Colonic mucosa (tissue), 4 donors: ENCODE results near the gene MNAT1. TPM values are rescaled to one million over a fixed set of nuclear protein-coding genes. Genes with fewer than 3 reads are reported as not detected.

Experiments used
- DNase-seq: peaks from one replicate; pipeline ENCODE4 v3.0.0-alpha.2; 2020
- H3K27ac ChIP-seq: fragments of 200-600 bp; one replicate; pipeline ENCODE4 v1.8.0; 2021
- H3K27me3 ChIP-seq: fragments of 200-600 bp; one replicate; pipeline ENCODE4 v1.8.0; 2021
- H3K36me3 ChIP-seq: fragments of 200-600 bp; one replicate; pipeline ENCODE4 v1.8.0; 2021
- H3K4me1 ChIP-seq: fragments of 200-600 bp; one replicate; pipeline ENCODE4 v1.8.0; 2021; ENCODE audit warnings: mild to moderate bottlenecking
- H3K4me3 ChIP-seq: fragments of 200-600 bp; one replicate; pipeline ENCODE4 v1.8.0; 2021
- H3K9ac ChIP-seq, 2 donors: one replicate each; pipeline ENCODE4 v1.7.0; 2013; ENCODE audit warnings: control low read depth in 2 of 2, low read depth in 2 of 2, low read length in 2 of 2
- H3K9me3 ChIP-seq: fragments of 200-600 bp; one replicate; pipeline ENCODE4 v1.8.0; 2021
- CTCF ChIP-seq: fragments of 200-600 bp; IDR thresholded peaks from one replicate; pipeline ENCODE4 v1.8.0; 2022; ENCODE audit warnings: antibody characterized with exemption, mild to moderate bottlenecking
- intact Hi-C: fragments of 100-400 bp; cut with DNase I; formaldehyde crosslinking; loops from one replicate; pipeline ENCODE4 v1.14.1; 2022
- total RNA-seq, 2 donors: library from RNA; stranded (reverse); fragmentation: NEBNext Ultra II Directional in 1 of 2; extraction: Animal tissue kit (Norgen Biotek cat#: 25700) in 1 of 2; gene quantifications; one replicate each; pipeline ENCODE4 v1.2.1, GENCODE V29; 2021
- donor health status: healthy.
- donor health status: DM: no; HTN: no; CAD: no.
- donor health status: DM: no; HTN: no; CAD: no.

MNAT1 gene
- total RNA-seq, 2 donors from 2014 or later: 14.5 to 15.4 TPM

- no peak overlapping the region for H3K9ac ChIP-seq
- intact Hi-C loops: no loop called here
Measured at GRCh38 chr14:60705100-60705499, 29.5 kb upstream of the MNAT1 start.

GRCh38 chr14:60707858-60708257, 26.7 kb upstream of the MNAT1 start:
- no peak for TF ChIP-seq CTCF
- no peaks in the 10 kb centered on the region for H3K9me3 ChIP-seq
- intact Hi-C loops: no loop called here
- H3K4me3 ChIP-seq: no peak overlapping the region
- H3K36me3 ChIP-seq: no peaks in the 10 kb centered on the region
- no peaks in the 10 kb centered on the region for H3K27me3 ChIP-seq
- DNase-seq: no peak
- no peak overlapping the region for H3K27ac ChIP-seq
- no peak overlapping the region for H3K9ac ChIP-seq
- H3K4me1 ChIP-seq: no peaks in the 10 kb centered on the region

More at GRCh38 chr14:60705100-60705499, 29.5 kb upstream of the MNAT1 start:
- Histone ChIP-seq H3K4me3 (no peak overlapping the region), H3K27me3 (no peaks in the 10 kb centered on the region), H3K27ac (no peak overlapping the region), H3K4me1 (no peaks in the 10 kb centered on the region), H3K9me3 (no peaks in the 10 kb centered on the region), H3K36me3 (no peaks in the 10 kb centered on the region)
- DNase-seq: no peak
- no peak for TF ChIP-seq CTCF

- no peak for DNase-seq
- H3K27me3 ChIP-seq: no peaks in the 10 kb centered on the region
- no peak overlapping the region for H3K4me3 ChIP-seq
- H3K9me3 ChIP-seq: no peaks in the 10 kb centered on the region
- no peak overlapping the region for H3K9ac ChIP-seq
- H3K36me3 ChIP-seq: no peaks in the 10 kb centered on the region
- no peak overlapping the region for H3K27ac ChIP-seq
- intact Hi-C loops: no loop called here
- H3K4me1 ChIP-seq: no peaks in the 10 kb centered on the region
- TF ChIP-seq CTCF: no peak
Measured at GRCh38 chr14:60710494-60710893, 24.1 kb upstream of the MNAT1 start.

GRCh38 chr14:60713513-60713912, 21.0 kb upstream of the MNAT1 start:
- Histone ChIP-seq H3K27ac (no peak overlapping the region), H3K4me1 (no peaks in the 10 kb centered on the region), H3K36me3 (no peaks in the 10 kb centered on the region), H3K4me3 (no peak overlapping the region), H3K9ac (no peak overlapping the region), H3K27me3 (no peaks in the 10 kb centered on the region), H3K9me3 (no peaks in the 10 kb centered on the region)
- TF ChIP-seq CTCF: no peak
- DNase-seq: no peak
- intact Hi-C loops: no loop called here

- no peaks in the 10 kb centered on the region for H3K9me3 ChIP-seq
- H3K4me1 ChIP-seq: peaks cover 7% of the 10 kb centered on the region
- intact Hi-C loops: loop anchor here (10.0 kb wide), 1 partner anchor 304 kb away; no protein-coding TSS in a partner anchor
- H3K27ac ChIP-seq: no peak overlapping the region
- no peak for TF ChIP-seq CTCF
- no peak overlapping the region for H3K9ac ChIP-seq
- H3K27me3 ChIP-seq: peaks cover 54% of the 10 kb centered on the region
- H3K36me3 ChIP-seq: no peaks in the 10 kb centered on the region
- no peak overlapping the region for H3K4me3 ChIP-seq
- no peak for DNase-seq
Measured at GRCh38 chr14:60720391-60720790, 14.2 kb upstream of the MNAT1 start.

- intact Hi-C loops: loop anchor here (10.0 kb wide), 1 partner anchor 304 kb away; no protein-coding TSS in a partner anchor
- Histone ChIP-seq H3K9me3 (no peaks in the 10 kb centered on the region), H3K27ac (no peak overlapping the region), H3K4me1 (peaks cover 7% of the 10 kb centered on the region), H3K36me3 (no peaks in the 10 kb centered on the region), H3K4me3 (no peak overlapping the region), H3K27me3 (peaks cover 54% of the 10 kb centered on the region), H3K9ac (no peak overlapping the region)
- DNase-seq: no peak
- TF ChIP-seq CTCF: no peak
Measured at GRCh38 chr14:60720962-60721325, 13.6 kb upstream of the MNAT1 start.
